ENCODE data around the gene TNNI2. TPM values are rescaled to one million over a fixed set of nuclear protein-coding genes. Genes with fewer than 3 reads are reported as not detected.

Gene TNNI2
- total RNA-seq, 1 donor from 2014 or later = 73.7 TPM

GRCh38 chr11:1847006-1847735, 8.4 kb downstream of the TNNI2 start:
- no peak for DNase-seq (ENCODE audit: low spot score)

DNA sequence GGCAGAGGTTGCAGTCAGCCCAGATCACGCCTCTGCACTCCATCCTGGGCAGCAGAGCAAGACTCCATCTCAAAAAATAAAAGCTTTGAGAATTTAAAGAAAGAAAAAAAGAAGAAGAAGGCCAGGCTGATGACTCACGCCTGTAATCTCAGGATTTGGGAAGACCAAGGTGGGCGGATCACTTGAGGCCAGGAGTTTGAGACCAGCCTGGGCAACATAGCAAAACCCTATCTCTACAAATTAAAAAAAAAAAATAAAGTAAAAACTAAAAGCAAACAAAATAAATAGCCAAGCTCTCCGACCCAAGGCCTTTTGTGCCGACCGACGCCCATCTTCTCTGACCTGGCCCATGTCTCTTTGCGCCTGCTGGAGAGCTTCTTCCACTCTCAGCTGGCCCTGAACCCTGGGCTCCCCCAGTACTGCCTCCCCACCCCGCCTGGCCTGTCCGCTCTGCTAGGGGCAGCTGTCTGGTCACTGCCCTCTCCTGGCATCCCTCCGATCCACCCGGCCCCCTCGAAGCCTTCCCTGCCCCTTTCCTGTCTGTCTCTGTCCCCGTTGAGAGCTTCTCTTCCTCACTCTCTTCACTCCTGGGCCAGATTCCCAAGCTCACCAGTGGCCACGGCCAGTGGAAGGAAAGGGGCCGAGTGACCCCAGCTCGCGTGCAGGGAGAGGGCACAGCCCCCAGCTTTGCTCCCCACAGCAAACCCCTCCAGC, 9.3 kb downstream of the TNNI2 start:
- no peak for DNase-seq (ENCODE audit: low spot score)

- DNase-seq (ENCODE audit: low spot score) = no peak
These were observed 10.1 kb downstream of the TNNI2 start for GRCh38 chr11:1848640-1849430.

GRCh38 chr11:1851468-1852180, 12.8 kb downstream of the TNNI2 start:
- no peak for DNase-seq (ENCODE audit: low spot score)

GRCh38 chr11:1852271-1852876, 13.6 kb downstream of the TNNI2 start:
- DNase-seq (ENCODE audit: low spot score) = no peak

DNA sequence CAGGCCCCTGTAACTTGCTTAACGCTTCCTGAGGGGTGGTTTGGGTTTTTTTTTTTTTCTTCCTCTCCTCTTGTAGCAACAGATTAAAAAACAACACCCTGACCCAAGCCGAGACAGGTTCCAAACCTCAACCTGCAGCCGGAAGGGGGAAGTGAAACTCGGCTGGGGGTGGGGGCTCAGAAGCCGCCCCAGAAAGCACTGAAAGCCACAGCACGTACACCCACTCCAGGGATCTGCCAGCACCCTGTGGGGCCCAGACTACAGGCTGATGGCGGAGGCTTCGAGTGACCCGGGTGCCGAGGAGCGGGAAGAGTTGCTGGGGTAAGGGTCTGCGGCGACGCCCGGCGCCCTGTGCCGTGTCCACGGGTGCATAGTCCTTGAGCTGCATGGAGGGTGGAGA, 14.1 kb downstream of the TNNI2 start, which contains the start of gene LSP1:
Gene LSP1 (plus strand): TSS at position 208 of the 400 bp plus-strand sequence. CDS start 61 bp downstream, at position 269.
- DNase-seq (ENCODE audit: low spot score) = peak; percentile 50

DNA sequence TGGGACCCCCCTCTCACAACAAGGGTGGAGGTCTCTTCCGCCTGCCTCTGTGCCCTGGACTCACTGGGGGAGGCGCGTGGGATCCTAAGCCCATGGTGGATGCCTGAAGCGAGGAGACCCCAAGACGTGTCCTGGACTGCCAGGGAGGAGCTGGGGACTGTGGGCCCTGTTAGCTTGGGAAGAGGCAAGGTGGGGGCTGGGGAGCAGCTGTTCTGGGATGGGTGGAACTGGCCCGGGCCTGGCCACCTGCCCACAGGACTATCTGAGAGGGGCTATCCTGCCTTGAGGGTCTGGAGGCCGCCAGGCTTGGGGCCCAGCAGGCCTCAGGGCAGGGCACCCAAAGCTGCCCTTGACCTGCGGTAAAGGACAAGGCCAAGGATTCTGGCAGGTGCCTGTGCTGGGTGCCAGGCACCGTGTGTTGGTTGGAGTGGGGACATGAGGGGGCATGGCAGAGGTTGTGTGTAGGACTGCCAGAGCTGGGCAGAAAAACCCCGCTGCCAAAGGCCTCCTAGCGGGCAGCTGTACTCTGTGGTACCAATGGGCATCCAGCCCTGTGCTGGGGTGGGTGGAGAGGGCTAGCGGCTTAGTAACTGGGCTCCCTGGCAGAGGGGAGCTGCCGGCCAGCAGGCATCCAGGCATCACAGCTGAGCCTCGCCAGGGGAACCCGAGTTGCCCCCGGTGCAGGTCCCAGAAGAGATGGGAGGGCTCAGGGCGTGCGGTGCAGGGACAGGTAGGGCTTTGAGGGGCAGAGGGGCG, 14.8 kb downstream of the TNNI2 start:
- no peak for DNase-seq (ENCODE audit: low spot score)

GRCh38 chr11:1854132-1854948, 15.6 kb downstream of the TNNI2 start:
- no peak for DNase-seq (ENCODE audit: low spot score)

- no peak for DNase-seq (ENCODE audit: low spot score)
These were observed 16.4 kb downstream of the TNNI2 start for GRCh38 chr11:1854949-1855885.

DNA sequence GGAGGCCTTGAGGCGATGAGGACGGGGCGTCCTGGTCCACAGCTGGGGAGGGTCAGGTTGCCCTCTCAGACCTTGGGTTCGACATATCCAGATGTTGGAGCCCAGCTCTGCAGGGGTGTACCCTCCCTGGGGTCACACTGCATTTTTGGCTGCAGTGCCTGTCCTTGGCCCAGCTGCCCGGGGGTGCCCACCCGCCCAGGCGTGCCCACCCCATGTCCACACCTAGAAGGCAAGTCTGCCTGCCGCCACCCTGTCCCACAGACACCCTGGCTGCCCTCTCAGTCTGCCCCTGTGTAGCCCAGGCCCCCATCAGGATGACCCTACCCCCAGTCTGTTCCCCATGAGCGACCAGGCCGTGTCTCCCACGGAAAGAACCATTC, 17.1 kb downstream of the TNNI2 start:
- DNase-seq (ENCODE audit: low spot score) = no peak

DNA sequence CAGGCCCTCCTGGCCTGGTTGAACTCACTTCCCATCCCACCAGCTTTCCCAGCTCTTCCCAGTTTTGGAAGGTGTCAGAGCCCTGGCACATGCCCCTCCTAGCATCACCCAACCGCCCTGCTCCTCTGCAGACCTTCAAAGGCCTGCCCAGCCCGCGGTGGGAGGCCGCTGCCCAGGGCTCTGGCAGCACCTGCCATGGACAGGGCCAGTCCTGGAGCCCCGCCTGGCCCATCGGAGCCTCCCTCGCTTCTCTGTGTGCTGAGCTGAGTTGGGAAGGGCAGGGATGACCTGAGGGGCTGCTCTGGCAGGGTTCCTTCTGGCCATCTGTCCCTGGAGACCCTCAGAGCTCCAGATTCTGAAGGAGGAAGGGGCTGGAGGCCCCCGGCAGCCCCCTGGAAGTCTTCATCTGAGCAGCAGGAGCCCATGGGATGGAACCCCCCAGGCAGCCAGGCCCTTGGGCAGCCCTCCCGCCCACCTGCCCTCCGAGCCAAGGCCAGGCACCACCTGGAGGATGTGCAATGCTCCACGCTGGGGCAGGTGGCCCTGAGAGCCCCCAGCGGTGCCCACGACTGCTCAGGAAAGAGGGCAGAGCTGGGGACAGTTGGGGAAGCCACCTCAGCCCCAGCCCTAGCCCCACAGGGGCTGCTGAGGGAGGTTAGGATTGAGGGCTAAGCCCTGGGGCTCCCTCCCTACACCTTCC, 17.7 kb downstream of the TNNI2 start:
- DNase-seq (ENCODE audit: low spot score) = no peak

GRCh38 chr11:1857064-1857463, 18.3 kb downstream of the TNNI2 start:
- DNase-seq (ENCODE audit: low spot score) = no peak

GRCh38 chr11:1858154-1858553, 19.4 kb downstream of the TNNI2 start:
- DNase-seq (ENCODE audit: low spot score) = no peak

GRCh38 chr11:1858576-1858975, 19.8 kb downstream of the TNNI2 start:
- DNase-seq (ENCODE audit: low spot score) = no peak

DNA sequence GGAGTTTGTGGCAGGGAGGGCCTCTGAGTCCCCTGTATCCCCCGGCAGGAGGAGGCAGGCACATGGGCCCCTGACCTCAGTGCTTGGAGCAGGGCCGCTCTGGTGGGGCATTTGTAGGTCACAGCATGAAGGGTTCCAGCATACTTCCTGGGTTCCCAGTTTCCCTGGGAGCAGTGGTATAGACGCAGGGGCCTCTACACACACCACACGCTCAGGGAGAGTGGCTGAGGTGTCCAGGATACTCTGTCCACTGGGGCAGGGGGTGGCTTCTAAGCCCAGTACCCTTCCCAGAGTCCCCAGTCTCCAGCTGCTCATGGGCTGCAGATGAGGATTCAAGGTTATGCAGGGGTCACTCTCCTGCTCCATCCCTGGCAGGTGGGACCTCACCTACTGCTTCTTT, 20.2 kb downstream of the TNNI2 start:
- no peak for DNase-seq (ENCODE audit: low spot score)

DNA sequence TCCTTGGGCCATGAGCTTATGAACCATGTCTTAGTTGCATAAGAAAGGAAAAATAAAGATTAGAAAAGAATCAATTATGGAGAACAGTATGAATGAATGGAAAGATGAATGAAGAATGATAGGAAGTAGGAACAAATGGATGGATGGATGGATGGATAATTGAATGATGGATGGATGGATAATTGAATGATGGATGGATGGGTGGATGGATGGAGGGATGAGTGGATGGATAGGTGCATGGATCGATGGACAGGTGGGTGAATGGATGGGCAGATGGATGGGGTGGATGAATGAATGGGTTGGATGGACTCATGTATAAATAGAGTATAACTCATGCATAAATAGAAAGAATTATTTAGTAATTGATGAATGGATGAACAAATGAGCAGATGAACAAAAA, 21.3 kb downstream of the TNNI2 start:
- DNase-seq (ENCODE audit: low spot score) = no peak

- DNase-seq (ENCODE audit: low spot score) = no peak
These were observed 22.9 kb downstream of the TNNI2 start for GRCh38 chr11:1861435-1862411.

Data from mucosa of gallbladder (tissue), 1 donor.